Measurements from ENCODE around the gene INPP4A.

INPP4A gene

GRCh38 chr2:98476192-98476868 lies 31.7 kb downstream of the INPP4A start:
- DNase-seq (ENCODE audit: low read depth): no peak

DNA sequence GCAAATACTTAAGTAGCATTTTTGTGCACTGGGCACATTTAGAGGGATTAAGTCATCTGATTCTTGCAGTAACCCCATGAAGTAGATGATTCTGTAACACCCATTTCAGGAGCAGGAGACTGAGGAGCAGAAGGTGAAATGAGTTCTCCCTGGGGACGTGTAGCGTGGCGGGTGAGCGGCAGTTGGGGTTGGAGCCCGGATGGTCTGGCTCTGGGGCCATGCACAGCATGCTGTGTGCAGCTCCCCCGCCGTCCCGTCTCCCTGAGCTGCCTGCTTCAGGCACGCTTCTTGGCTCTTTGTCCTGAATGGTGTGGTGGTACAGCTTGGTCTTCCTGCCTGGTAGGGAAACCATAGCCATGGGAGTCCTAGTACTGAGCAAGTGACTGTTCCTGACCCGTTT lies 32.4 kb downstream of the INPP4A start:
- DNase-seq (ENCODE audit: low read depth): no peak

- DNase-seq (ENCODE audit: low read depth): no peak
These were observed 32.8 kb downstream of the INPP4A start for GRCh38 chr2:98477506-98477905.

GRCh38 chr2:98478088-98478551 lies 33.5 kb downstream of the INPP4A start:
- DNase-seq (ENCODE audit: low read depth): no peak

DNA sequence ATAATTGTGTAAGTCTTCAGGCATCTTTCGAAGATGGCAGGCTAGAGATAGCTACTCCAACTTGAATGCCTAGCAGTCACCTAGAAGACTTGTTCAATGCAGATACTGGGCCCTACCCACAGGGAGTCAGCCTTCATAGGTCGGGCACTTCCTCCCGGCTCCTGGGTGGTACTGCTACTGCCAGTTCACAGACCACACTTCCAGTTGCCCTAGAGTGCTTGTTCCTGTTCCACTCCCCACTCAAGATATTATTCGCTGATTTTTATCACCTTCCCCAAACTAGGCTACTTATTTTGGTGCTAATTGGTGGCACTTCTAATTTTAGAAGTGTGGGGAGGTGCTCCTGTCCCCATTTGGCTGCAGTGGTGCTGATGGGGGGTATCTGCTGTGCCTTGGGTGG lies 34.2 kb downstream of the INPP4A start:
- no peak for DNase-seq (ENCODE audit: low read depth)

DNA sequence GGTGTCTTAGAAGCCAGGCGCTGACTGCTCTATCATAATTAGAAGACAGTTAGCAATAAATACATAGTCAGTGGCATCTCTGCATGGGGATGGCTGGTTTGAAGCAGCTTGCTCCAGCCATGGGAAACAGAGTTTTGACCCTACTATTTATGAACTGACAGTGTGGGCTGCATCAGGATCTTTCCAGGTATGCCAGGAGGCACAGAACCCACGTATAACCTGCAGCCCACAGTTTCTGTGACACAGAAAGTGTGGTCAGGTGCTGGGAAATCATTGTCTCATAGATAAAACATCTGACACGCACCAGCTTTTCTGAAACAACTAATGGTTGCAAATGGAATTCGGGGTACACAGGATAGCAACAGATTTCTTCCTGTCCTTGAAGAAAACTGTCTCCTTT lies 34.7 kb downstream of the INPP4A start:
- no peak for DNase-seq (ENCODE audit: low read depth)

- no peak for DNase-seq (ENCODE audit: low read depth)
These were observed 35.4 kb downstream of the INPP4A start for GRCh38 chr2:98479959-98480524.

DNA sequence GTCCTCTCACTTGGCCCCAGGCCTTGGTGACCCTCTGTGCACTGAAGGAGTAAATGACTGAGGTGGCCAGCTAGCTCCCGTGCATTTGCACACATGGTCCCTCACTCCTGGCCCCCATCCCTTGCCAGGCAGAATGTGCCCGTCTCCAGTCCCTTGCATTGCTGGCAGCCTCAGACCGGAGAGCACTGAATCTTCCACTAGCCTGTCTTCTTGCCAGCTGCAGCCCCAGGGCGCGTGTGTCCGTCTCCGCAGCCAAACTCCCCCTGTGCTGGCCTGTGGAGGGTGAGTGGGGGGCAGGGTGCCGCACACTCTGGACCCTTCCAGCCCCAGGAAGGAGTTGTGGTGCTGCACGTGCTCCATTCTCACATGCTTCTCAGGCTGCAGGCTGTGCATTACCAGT lies 35.9 kb downstream of the INPP4A start:
- no peak for DNase-seq (ENCODE audit: low read depth)

DNA sequence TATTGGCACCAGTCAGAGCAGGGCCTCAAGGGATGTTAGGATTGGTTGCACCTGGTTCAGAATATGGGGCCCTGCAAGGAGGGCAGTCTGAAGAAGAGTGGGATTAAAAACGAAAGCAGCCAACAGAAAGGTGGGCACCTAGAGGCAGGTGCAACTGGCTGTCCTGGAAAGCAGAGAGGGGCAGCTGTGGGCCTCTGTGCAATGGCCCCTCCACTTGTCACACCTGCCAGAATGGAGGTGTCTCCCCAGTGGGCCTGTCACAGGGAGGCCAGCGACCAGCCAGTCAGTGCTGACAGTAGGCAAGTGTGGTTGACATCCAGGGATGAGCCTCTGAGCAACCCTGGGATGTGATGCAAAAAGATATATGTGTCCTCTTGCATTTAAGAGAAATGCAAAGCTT lies 37.7 kb downstream of the INPP4A start:
- no peak for DNase-seq (ENCODE audit: low read depth)

GRCh38 chr2:98483257-98483861 lies 38.7 kb downstream of the INPP4A start:
- no peak for DNase-seq (ENCODE audit: low read depth)

- no peak for DNase-seq (ENCODE audit: low read depth)
These were observed 39.5 kb downstream of the INPP4A start for GRCh38 chr2:98484121-98484557.

GRCh38 chr2:98484652-98485452 lies 40.2 kb downstream of the INPP4A start:
- no peak for DNase-seq (ENCODE audit: low read depth)

DNA sequence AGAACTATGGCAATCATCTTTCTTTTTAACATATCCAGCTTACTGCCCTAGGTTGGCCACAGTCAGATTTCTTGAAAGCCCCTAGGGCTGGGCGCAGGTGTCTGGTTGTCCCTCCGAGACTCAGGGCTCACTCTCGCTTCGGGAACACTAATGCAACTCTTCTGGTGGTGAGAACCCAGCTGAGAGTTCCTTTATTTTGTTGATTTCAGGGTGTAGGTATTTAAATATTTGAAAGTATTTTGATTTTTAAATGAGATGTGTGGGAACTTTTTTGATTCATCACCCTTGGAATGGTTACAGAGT lies 40.7 kb downstream of the INPP4A start:
- no peak for DNase-seq (ENCODE audit: low read depth)

- no peak for DNase-seq (ENCODE audit: low read depth)
These were observed 41.8 kb downstream of the INPP4A start for GRCh38 chr2:98486374-98486981.

- no peak for DNase-seq (ENCODE audit: low read depth)
These were observed 42.6 kb downstream of the INPP4A start for GRCh38 chr2:98487101-98487805.

DNA sequence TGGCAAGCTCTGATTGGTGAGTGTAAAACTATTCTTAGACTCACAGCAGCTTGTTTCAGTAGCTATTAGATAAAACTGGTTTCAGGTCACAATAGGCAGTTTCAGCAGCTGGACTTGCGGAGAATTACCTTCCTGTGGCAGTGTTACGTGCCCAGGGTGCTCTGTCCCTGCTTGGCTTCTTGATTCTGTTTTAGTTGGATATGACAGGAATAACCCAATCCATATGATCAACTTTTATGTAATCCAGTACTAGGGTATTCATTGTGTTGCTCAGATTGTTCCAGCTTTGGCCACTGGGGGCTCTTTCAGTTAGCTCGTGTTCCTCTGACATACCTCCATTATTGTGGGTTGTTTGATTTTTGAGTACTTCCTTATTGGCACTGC lies 43.1 kb downstream of the INPP4A start:
- no peak for DNase-seq (ENCODE audit: low read depth)

- no peak for DNase-seq (ENCODE audit: low read depth)
These were observed 43.6 kb downstream of the INPP4A start for GRCh38 chr2:98488252-98488651.

DNA sequence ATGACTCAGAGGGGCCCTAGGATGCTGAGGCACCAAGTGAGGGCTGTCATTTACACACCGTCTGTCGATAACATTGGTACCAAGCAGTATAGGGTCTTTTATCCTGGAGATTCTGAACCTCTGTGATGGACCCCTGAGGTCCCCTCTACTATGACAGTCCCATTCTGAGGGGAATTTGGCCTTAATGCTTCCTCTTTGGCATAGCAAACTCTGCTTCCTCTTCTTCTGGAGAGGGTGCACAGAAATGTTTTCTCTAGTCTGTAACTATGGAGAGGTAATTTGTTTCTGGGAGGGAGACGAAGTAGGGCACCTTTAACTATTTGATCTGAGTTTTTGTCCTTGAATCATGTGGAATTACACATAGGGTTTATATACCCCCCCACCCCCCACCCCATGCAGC lies 44.8 kb downstream of the INPP4A start:
- DNase-seq (ENCODE audit: low read depth): no peak

DNA sequence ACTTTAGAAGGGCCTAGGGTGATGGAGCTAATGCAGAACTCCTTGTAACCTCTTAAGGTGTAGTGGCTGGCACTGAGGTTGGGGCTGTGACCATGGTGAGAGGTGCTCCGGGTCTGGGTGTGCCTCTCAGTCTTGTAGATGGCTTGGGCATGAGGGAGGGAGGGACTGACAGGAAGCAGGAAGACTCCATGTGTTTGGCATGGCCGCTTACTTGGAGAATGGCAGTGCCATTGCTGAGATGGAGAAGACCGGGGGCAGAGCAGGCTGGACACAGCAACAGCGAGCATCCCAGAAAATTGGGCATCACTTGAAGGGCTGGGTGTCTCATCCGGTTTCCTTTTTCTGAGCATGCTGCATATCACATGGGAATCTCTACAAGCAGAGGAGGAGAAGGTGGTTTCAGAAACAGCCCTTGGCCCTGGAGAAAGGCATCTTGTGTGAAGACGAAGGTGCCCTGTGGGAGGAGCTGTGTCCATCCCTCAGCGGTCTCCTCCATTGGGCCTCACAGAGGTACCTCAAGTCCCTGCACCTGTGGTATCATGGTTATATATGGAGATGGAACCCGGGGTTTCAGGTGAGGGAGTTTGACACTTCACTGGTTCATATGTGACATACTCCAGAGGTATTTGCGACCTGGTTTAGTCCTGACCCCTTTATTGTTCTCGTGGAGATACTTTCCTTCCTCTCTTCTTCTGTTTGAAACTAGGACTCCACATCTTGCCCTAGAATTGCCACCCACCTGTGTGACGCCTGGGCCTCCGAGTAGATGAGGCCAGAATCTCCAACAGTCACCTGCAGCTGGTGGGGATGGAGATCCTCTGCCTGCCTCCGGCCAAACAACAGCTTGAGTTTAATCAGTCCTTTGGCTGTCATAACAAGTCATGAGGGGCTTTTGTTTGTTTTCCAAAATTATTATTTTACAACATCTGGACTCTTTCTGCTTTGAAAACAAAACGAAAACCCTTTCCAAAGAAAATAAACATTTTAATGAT lies 45.6 kb downstream of the INPP4A start:
- no peak for DNase-seq (ENCODE audit: low read depth)

DNA sequence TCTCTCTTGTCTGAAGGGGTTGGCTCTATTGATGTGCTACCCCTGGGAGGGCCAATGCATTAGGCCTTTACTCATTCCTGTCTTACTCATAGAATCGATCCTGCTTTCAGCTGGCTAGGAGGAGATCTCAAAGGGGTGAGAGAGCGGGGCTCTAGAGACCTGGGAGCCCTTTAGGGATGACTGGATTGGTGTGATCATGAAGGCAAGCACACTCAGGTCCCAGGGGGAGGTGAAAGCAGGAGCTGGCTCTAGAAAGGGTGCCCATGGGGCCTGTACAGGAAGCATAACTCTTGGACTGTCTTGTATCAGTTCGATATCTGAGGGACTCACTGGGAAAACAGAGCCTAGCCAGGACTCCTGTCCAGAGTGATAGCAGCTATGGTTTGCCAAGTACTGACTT lies 47.8 kb downstream of the INPP4A start:
- no peak for DNase-seq (ENCODE audit: low read depth)

DNA sequence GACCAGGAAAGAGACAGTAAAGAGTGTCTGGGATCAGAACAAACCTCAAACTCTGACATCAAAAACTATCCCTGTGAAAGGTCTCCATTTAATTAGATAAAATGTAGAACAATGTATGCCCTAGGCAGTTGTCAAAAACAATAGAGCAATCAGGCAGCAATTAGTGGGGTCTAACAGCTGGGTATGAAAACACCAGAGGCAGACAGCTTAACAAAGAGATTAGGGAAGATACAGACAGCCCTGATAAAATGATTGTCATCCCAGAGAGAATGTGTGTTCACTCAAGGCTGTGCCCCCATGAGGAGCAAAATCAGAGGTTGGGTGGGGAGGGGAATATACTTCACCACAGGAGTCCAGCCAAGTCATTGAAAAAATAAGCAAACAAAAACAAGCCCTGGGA lies 50.0 kb downstream of the INPP4A start:
- DNase-seq (ENCODE audit: low read depth): no peak

All from activated T-helper 1 cell treated with Interleukin-2 at 50 U/mL for 16 hours (primary cell).